T-cell (primary cell): ENCODE data around the gene TSPEAR. TPM values are rescaled to one million over a fixed set of nuclear protein-coding genes. Genes with fewer than 3 reads are reported as not detected.
"Not testable (repeated sequence)": the region's sequence is repeated elsewhere in the genome, so short reads cannot be mapped to it uniquely, and the experiment has no call there.

Source experiments
- ATAC-seq, 4 experiments: fragments of 200-7000 bp in 3 of 4; fragments of 150-1000 bp in 1 of 4; cut with Tn5 transposase; replicated peaks in 1 of 4; 1 replicate in 3 of 4; 2 replicates in 1 of 4; pipeline ENCODE4 v1.10.0; 2021; ENCODE audit warnings: moderate library complexity in 3 of 4, mild to moderate bottlenecking in 2 of 4, moderate number of reproducible peaks in 1 of 4
- CTCF ChIA-PET, 2 donors: fragments of 300-600 bp; sonication (Branson Sonifier 250); formaldehyde crosslinking; loops; one replicate each; lab custom pipeline; 2022; ENCODE audit warnings: antibody characterized with exemption in 2 of 2; lab: Charles Lee
- POLR2A ChIA-PET, 2 donors: fragments of 300-600 bp; sonication (Branson Sonifier 250); formaldehyde crosslinking; loops; one replicate each; lab custom pipeline; 2022; ENCODE audit warnings: antibody characterized with exemption in 2 of 2; lab: Charles Lee
- DNase-seq, 35 experiments: peaks; one replicate each; pipeline versions ENCODE4 v3.0.0 to v3.0.0-alpha.2; 2013 to 2023
- H3K27ac ChIP-seq: one replicate; pipeline ENCODE4 v1.5.1; 2013; ENCODE audit warnings: low read length
- H3K27me3 ChIP-seq, 2 experiments: replicated peaks in 1 of 2; 1 replicate in 1 of 2; 2 replicates in 1 of 2; pipeline versions ENCODE4 v1.6.1 to v1.7.0; 2013; ENCODE audit warnings: low read length in 1 of 2, mixed read lengths in 1 of 2; ENCODE audit not compliant: control insufficient read depth in 2 of 2, insufficient read depth in 2 of 2; ENCODE audit errors: extremely low read depth in 1 of 2
- H3K36me3 ChIP-seq, 2 donors: 1 replicate in 1 of 2; 2 replicates in 1 of 2; pipeline versions ENCODE4 v1.6.1 to v1.7.0; 2013; ENCODE audit warnings: low read length in 1 of 2; ENCODE audit not compliant: control insufficient read depth in 2 of 2, insufficient read depth in 1 of 2; ENCODE audit errors: extremely low read depth in 1 of 2
- H3K4me1 ChIP-seq, 2 experiments: 1 replicate in 1 of 2; 2 replicates in 1 of 2; pipeline versions ENCODE4 v1.6.1 to v1.7.0; 2013; ENCODE audit warnings: low read length in 2 of 2, mixed read lengths in 1 of 2; ENCODE audit not compliant: insufficient read depth in 2 of 2, control insufficient read depth in 1 of 2; ENCODE audit errors: extremely low read depth in 1 of 2
- H3K4me3 ChIP-seq, 2 donors: 1 replicate in 1 of 2; 2 replicates in 1 of 2; pipeline versions ENCODE4 v1.5.1 to v1.7.0; 2013; ENCODE audit warnings: mild to moderate bottlenecking in 2 of 2, low read length in 1 of 2, moderate library complexity in 1 of 2; ENCODE audit not compliant: control insufficient read depth in 1 of 2; ENCODE audit errors: extremely low read depth in 1 of 2
- H3K9me3 ChIP-seq: 2 replicates; pipeline ENCODE4 v1.7.0; 2013
- H3K27ac Mint-ChIP-seq, 2 donors: one replicate each; pipeline ENCODE4 v1.8.0; 2020 to 2021; ENCODE audit warnings: mild to moderate bottlenecking in 2 of 2, mixed read lengths in 2 of 2
- H3K27me3 Mint-ChIP-seq, 2 donors: one replicate each; pipeline ENCODE4 v1.8.0; 2021 to 2022; ENCODE audit warnings: mixed read lengths in 2 of 2
- H3K36me3 Mint-ChIP-seq: one replicate; pipeline ENCODE4 v1.8.0; 2021; ENCODE audit warnings: mixed read lengths
- H3K4me1 Mint-ChIP-seq, 3 donors: one replicate each; pipeline ENCODE4 v1.8.0; 2020 to 2022; ENCODE audit warnings: mixed read lengths in 3 of 3, mild to moderate bottlenecking in 1 of 3
- H3K4me3 Mint-ChIP-seq, 3 donors: one replicate each; pipeline ENCODE4 v1.8.0; 2020 to 2022; ENCODE audit warnings: mild to moderate bottlenecking in 3 of 3, mixed read lengths in 3 of 3, moderate library complexity in 3 of 3
- H3K9me3 Mint-ChIP-seq, 3 donors: one replicate each; pipeline ENCODE4 v1.8.0; 2020 to 2022; ENCODE audit warnings: mixed read lengths in 3 of 3
- WGBS: methylation state at CpG from one replicate; pipeline ENCODE4 v1.1.5; 2013; ENCODE audit warnings: missing lambda C conversion rate; ENCODE audit not compliant: insufficient coverage; 5-methylcytosine and 5-hydroxymethylcytosine counted together
- total RNA-seq, 35 experiments: library from RNA in 6 of 35; stranded (reverse) in 6 of 35; fragments of 120-200 nt in 1 of 35; gene quantifications; one replicate each; pipeline versions ENCODE4 v1.2.1 to v1.2.4 and lab custom pipeline; 2013 to 2026

TSPEAR gene
- total RNA-seq, 5 donors from 2014 or later (not counting 1 experiment from before 2014, with no cell fraction given): not detected

DNA sequence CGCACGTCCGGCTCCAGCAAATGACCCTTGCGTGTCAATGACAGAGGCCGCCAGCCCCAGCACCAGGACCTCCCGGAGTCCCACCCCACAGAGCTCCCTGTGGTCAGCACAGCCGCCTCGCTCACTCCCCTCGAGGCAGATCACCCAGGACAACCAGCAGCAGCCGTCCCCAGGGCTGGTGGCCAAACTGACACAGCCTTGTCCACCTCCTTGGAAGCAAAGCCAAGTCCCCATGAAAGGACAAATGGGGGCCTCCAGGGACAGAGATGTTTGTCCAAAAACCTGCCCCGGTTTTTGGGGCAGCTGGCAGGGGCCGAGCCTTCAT lies 72.1 kb downstream of the TSPEAR start:
- POLR2A ChIA-PET: interaction anchor here in 1 of 2 donors (0.6 kb wide), 1 partner anchor 121 kb away, joined by 3 read pairs; no protein-coding TSS in a partner anchor
- 92% methylated on average over 12 of the region's 12 CpGs for WGBS
- H3K27ac Mint-ChIP-seq: no peak overlapping the region

DNA sequence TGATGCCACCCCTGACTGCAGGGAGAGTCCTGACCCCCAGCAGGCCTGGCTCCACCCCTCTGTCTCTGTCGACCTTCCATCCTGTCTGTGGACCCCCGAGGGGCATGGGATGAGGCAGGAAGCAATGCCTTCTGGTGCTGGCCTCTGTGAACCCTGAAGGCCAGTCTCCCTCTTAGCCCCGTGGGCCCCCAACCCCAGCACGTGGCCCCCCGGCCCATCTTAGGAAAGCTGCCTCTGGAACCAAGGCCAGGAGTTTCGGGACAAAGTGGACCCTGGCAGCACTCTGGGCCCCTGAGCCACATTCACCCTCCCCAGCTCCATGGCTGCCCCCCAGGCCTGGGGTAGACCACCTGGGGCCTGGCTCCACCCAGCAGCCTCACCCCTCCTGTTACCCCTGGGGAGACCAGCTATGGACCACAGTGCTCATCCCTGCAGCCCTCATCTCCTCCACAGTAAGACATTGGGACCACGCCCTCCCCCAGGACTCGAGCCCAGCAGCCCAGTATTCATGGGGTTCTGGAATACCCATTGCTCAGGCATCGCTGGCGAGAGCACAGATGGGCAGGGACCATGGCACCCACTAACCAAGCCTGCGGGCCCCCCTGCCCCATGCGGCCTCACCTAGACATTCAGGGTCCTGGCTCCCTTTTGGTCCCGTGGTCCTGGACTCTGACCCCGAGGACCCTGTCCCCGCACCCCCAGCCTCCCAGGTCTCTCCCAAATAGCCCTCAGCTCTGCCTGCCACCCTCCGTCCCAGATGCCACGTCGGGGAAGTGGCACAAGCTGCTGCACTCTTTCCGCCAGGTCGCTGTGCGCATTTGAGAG lies 72.7 kb downstream of the TSPEAR start:
- WGBS: 92% methylated on average over 12 of the region's 21 CpGs

More for the DNA sequence above, 72.1 kb downstream of the TSPEAR start:
- DNase-seq: no peak
- peaks cover 0 to 11% of the 10 kb centered on the region in 2 donors for H3K27me3 Mint-ChIP-seq
- Histone ChIP-seq H3K27ac (no peak overlapping the region), H3K4me3 (no peak overlapping the region), H3K9me3 (no peaks in the 10 kb centered on the region), H3K36me3 (no peaks in the 10 kb centered on the region), H3K27me3 (peaks cover 0 to 17% of the 10 kb centered on the region in 2 experiments), H3K4me1 (no peaks in the 10 kb centered on the region)
- CTCF ChIA-PET: no interaction called here
- H3K4me3 Mint-ChIP-seq: no peak overlapping the region
- no peaks in the 10 kb centered on the region for H3K4me1 Mint-ChIP-seq
- H3K36me3 Mint-ChIP-seq: peaks cover 3% of the 10 kb centered on the region
- H3K9me3 Mint-ChIP-seq: peaks cover 26 to 34% (median 27%) of the 10 kb centered on the region in 3 donors
- no peak for ATAC-seq

DNA sequence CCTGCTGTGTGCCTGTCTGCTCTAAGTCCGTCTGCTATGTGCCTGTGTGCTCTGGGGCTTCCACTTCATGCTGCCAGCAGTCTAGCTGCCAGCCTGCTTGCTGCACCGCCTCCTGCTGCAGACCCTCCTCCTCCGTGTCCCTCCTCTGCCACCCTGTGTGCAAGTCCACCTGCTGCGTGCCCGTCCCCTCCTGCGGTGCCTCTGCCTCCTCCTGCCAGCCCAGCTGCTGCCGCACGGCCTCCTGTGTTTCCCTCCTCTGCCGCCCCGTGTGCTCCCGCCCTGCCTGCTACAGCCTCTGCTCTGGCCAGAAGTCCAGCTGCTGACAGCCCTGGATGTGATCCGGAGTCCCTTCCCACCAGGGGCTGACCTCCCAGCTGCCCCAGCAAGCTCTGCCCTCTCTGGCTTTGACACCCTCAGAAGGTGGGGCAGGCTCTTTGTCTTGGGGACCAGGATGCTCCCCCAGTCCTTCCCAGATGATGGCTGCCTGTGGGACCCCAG lies 73.5 kb downstream of the TSPEAR start:
- peaks cover 0 to 17% of the 10 kb centered on the region in 2 experiments for H3K27me3 ChIP-seq
- peaks cover 12 to 31% (median 18%) of the 10 kb centered on the region in 3 donors for H3K9me3 Mint-ChIP-seq
- H3K4me1 Mint-ChIP-seq, H3K4me3 Mint-ChIP-seq, POLR2A ChIA-PET, H3K36me3 ChIP-seq, H3K27ac ChIP-seq, CTCF ChIA-PET, DNase-seq, H3K36me3 Mint-ChIP-seq, ATAC-seq, H3K9me3 ChIP-seq, H3K4me1 ChIP-seq, H3K4me3 ChIP-seq: not testable (repeated sequence)
- peak overlapping the region in 1 of 2 donors; percentile 42 for H3K27ac Mint-ChIP-seq
- 75% methylated on average over 3 of the region's 12 CpGs for WGBS
- peaks cover 0 to 11% of the 10 kb centered on the region in 2 donors for H3K27me3 Mint-ChIP-seq

More for the DNA sequence above, 72.7 kb downstream of the TSPEAR start:
- H3K4me1 ChIP-seq, ATAC-seq, CTCF ChIA-PET, DNase-seq, H3K4me3 ChIP-seq, H3K36me3 ChIP-seq, POLR2A ChIA-PET, H3K36me3 Mint-ChIP-seq, H3K27ac Mint-ChIP-seq, H3K9me3 ChIP-seq, H3K4me1 Mint-ChIP-seq, H3K4me3 Mint-ChIP-seq, H3K27ac ChIP-seq: not testable (repeated sequence)
- peaks cover 0 to 17% of the 10 kb centered on the region in 2 experiments for H3K27me3 ChIP-seq
- peaks cover 0 to 11% of the 10 kb centered on the region in 2 donors for H3K27me3 Mint-ChIP-seq
- peaks cover 20 to 31% (median 21%) of the 10 kb centered on the region in 3 donors for H3K9me3 Mint-ChIP-seq

DNA sequence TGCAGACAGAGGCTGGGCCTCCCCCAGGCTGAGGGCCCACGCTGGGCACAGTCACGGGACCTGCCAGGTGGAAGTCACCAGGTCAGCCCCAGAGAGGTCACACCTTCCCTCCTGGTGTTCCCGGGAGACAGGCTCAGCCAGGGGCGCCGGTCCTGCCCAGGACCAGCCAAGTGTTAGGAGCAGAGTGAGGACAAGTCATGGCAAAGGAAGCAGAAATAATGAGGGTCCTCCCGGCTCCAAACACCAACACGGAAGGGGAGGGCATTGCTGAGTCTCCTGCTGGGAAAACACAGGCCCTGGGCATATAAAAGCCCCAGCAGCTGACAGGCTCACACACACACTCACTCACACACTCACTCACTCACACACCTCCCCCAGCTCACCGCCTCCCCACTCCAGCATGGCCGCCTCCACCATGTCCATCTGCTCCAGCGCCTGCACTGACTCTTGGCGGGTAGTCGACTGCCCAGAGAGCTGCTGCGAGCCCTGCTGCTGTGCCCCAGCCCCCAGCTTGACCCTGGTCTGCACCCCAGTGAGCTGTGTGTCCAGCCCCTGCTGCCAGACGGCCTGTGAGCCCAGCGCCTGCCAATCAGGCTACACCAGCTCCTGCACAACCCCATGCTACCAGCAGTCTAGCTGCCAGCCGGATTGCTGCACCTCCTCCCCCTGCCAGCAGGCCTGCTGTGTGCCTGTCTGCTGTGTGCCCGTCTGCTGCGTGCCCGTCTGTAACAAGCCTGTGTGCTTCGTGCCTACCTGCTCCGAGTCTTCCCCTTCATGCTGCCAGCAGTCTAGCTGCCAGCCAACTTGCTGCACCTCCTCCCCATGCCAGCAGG lies 74.1 kb downstream of the TSPEAR start, which contains the start of gene KRTAP10-10:
TSS of gene KRTAP10-10 (plus strand) at position 339 of the 833 bp plus-strand sequence. CDS start at position 401, 62 bp downstream.
- Mint-ChIP-seq H3K27ac (peak within 1 kb of the TSS in 1 of 2 donors; percentile 42), H3K36me3 (peaks cover 6% of the 10 kb centered on the region), H3K4me3 (no peak within 1 kb of the TSS), H3K9me3 (peaks cover 11 to 32% (median 17%) of the 10 kb centered on the region in 3 donors), H3K27me3 (peaks cover 0 to 11% of the 10 kb centered on the region in 2 donors), H3K4me1 (no peaks in the 10 kb centered on the region)
- no peak within 1 kb of the TSS for H3K27ac ChIP-seq
- H3K36me3 ChIP-seq: no peaks in the 10 kb centered on the region
- CTCF ChIA-PET: no interaction called here
- no peak for ATAC-seq
- no peaks in the 10 kb centered on the region for H3K9me3 ChIP-seq
- H3K4me1 ChIP-seq: no peaks in the 10 kb centered on the region
- POLR2A ChIA-PET: no interaction called here
- no peak for DNase-seq
- no peak within 1 kb of the TSS for H3K4me3 ChIP-seq
- peaks cover 0 to 17% of the 10 kb centered on the region in 2 experiments for H3K27me3 ChIP-seq
- 79% methylated on average over 6 of the region's 21 CpGs for WGBS

DNA sequence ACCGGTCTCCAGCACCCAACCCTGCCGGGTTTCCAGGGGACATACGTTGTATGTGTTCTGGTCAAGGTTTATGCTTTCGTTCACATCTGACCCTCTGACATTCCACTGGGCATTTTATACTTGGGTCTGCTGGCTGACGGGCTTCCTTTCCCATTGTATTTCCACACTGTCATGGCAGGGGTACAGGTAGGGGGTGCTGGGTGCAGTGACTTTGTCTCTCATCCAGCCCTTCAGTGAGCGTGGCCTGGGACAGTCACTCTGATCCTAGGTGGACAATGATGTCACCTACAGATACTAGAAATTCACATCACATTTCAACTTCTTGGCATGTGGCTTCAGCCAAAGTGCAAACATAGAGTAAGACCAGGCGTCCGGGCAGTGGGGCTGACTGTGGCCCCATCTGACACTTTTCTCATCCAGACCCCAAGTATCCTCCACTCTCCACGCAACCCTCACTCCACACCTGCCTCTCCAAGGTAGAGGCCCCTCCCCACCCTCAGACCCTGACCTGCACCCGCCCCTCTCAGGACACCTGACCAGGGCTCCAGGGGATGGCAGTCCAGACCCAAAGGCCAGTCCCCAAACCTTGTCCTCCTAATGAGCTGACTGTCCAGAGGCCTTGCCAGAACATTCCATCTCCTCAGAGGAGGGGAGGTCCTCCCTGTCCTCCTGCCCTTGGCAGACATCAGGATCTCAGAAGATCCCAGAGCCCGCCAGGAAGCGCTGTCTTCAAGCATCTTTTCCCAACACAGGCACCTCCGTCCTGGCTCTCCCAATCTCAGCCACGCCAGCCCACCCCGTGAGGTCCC lies 75.0 kb downstream of the TSPEAR start:
- Histone ChIP-seq H3K27me3 (peaks cover 0 to 16% of the 10 kb centered on the region in 2 experiments), H3K27ac (no peak overlapping the region), H3K4me1 (no peaks in the 10 kb centered on the region), H3K4me3 (no peak overlapping the region), H3K9me3 (no peaks in the 10 kb centered on the region), H3K36me3 (no peaks in the 10 kb centered on the region)
- peaks cover 18 to 35% (median 19%) of the 10 kb centered on the region in 3 donors for H3K9me3 Mint-ChIP-seq
- 86% methylated on average over 12 of the region's 15 CpGs for WGBS
- peaks cover 0 to 11% of the 10 kb centered on the region in 2 donors for H3K27me3 Mint-ChIP-seq
- CTCF ChIA-PET: no interaction called here
- H3K36me3 Mint-ChIP-seq: peaks cover 13% of the 10 kb centered on the region
- H3K4me3 Mint-ChIP-seq: no peak overlapping the region
- DNase-seq (peak in 1 of 35 experiments; percentile 9), ATAC-seq (no peak)
- H3K4me1 Mint-ChIP-seq: no peaks in the 10 kb centered on the region
- H3K27ac Mint-ChIP-seq: no peak overlapping the region
- POLR2A ChIA-PET: no interaction called here
